BLaER1 (cell line): Measurements from ENCODE around the gene IFT27.

Experiments
- H3K27ac ChIP-seq: shearing (Covaris generic); formaldehyde crosslinking; 2 replicates; pipeline ENCODE4 v1.8.1; 2022
- H3K27me3 ChIP-seq: shearing (Covaris generic); formaldehyde crosslinking; 2 replicates; pipeline ENCODE4 v1.8.1; 2022
- H3K36me3 ChIP-seq: shearing (Covaris generic); formaldehyde crosslinking; 2 replicates; pipeline ENCODE4 v1.8.1; 2022
- H3K4me1 ChIP-seq: shearing (Covaris generic); formaldehyde crosslinking; 2 replicates; pipeline ENCODE4 v1.8.1; 2022
- H3K4me2 ChIP-seq: shearing (Covaris generic); formaldehyde crosslinking; 2 replicates; pipeline ENCODE4 v1.8.1; 2022
- H3K4me3 ChIP-seq: shearing (Covaris generic); formaldehyde crosslinking; 2 replicates; pipeline ENCODE4 v1.8.1; 2022
- H3K9ac ChIP-seq: shearing (Covaris generic); formaldehyde crosslinking; 2 replicates; pipeline ENCODE4 v1.8.1; 2022
- H3K9me3 ChIP-seq: shearing (Covaris generic); formaldehyde crosslinking; 2 replicates; pipeline ENCODE4 v1.8.1; 2022
- H4K20me1 ChIP-seq: shearing (Covaris generic); formaldehyde crosslinking; 2 replicates; pipeline ENCODE4 v1.8.1; 2022
- Cebpa-rat ChIP-seq: shearing (Covaris generic); IDR thresholded peaks from 2 replicates; pipeline ENCODE4 v1.8.1; 2022

The IFT27 gene

GRCh38 chr22:36776722-36777121 is 803 bp upstream of the IFT27 start:
- no peak overlapping the region; the same call in 1 of the 2 replicates for H3K9ac ChIP-seq
- peaks cover 13% of the 10 kb centered on the region for H3K9me3 ChIP-seq
- H3K27me3 ChIP-seq = no peaks in the 10 kb centered on the region
- H3K4me1 ChIP-seq = peaks cover 45% of the 10 kb centered on the region
- H3K4me3 ChIP-seq = peak overlapping the region; percentile 43; the same call in 1 of the 2 replicates
- H3K4me2 ChIP-seq = peak overlapping the region; percentile 79
- 0 out of 2 replicates have a peak, but pooled peaks cover 3% of the 10 kb centered on the region for H3K36me3 ChIP-seq
- H4K20me1 ChIP-seq = no peaks in the 10 kb centered on the region
- TF ChIP-seq Cebpa-rat = no peak
- H3K27ac ChIP-seq = peak overlapping the region; percentile 7; the same call in 1 of the 2 replicates

DNA sequence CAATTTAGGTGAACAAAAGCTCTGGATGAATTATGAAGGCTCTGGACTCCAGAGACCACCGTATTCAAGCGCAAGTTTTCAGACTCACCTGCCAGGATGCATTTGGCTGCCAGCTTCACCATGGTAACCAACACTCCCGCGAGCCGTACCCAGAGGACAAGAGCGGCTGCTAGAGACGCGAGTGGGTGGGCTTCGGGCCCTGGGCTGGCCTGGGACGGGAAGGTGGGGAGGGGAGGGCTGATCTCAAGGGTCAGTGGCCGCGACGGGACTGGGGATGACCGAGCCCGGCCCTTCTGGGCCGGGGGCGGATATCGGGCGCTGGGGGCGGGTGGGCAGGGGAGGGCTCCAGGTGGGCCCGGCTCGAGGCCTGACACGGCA is 344 bp downstream of the IFT27 start:
- Histone ChIP-seq H4K20me1 (no peaks in the 10 kb centered on the region), H3K9me3 (peaks cover 13% of the 10 kb centered on the region), H3K4me3 (peak overlapping the region; percentile 72), H3K4me1 (peaks cover 51% of the 10 kb centered on the region), H3K27ac (peak overlapping the region; percentile 47; the same call in 1 of the 2 replicates), H3K4me2 (peak overlapping the region; percentile 91), H3K9ac (peak overlapping the region; percentile 78), H3K27me3 (no peaks in the 10 kb centered on the region), H3K36me3 (0 out of 2 replicates have a peak, but pooled peaks cover 3% of the 10 kb centered on the region)
- no peak for TF ChIP-seq Cebpa-rat

GRCh38 chr22:36773935-36774334 is 2.0 kb downstream of the IFT27 start:
- H3K27me3 ChIP-seq = no peaks in the 10 kb centered on the region
- H3K4me1 ChIP-seq = peaks cover 68% of the 10 kb centered on the region
- no peak overlapping the region for H3K9ac ChIP-seq
- no peak for TF ChIP-seq Cebpa-rat
- no peak overlapping the region for H3K4me2 ChIP-seq
- 0 out of 2 replicates have a peak, but pooled peaks cover 3% of the 10 kb centered on the region for H3K36me3 ChIP-seq
- no peak overlapping the region for H3K4me3 ChIP-seq
- H4K20me1 ChIP-seq = 0 out of 2 replicates have a peak, but pooled peaks cover 5% of the 10 kb centered on the region
- no peak overlapping the region for H3K27ac ChIP-seq
- H3K9me3 ChIP-seq = peaks cover 13% of the 10 kb centered on the region

DNA sequence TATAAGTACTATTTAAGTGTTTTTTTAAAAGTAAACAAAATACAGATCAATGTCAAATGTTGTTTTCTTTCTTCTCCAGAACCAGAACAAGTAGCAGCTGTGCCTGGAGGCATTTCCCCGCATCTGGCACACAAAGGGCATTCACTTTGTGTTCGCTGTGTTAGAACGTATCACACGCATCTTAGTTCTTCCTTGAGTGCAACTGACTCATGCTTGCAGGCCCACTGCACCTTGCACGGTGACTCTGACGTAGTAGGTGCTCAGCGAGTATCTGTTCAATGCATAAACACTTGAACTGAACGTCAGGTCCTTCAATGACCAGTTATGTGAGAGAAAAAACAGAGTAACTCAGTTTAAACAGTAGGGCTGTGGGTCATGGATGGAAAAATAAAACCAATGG is 3.5 kb downstream of the IFT27 start:
- H3K27me3 ChIP-seq = no peaks in the 10 kb centered on the region
- peak overlapping the region; percentile 94 for H3K4me2 ChIP-seq
- H3K27ac ChIP-seq = no peak overlapping the region
- H3K4me1 ChIP-seq = peaks cover 83% of the 10 kb centered on the region
- H3K9me3 ChIP-seq = peaks cover 4% of the 10 kb centered on the region; the same call in 1 of the 2 replicates
- 0 out of 2 replicates have a peak, but pooled peaks cover 3% of the 10 kb centered on the region for H3K36me3 ChIP-seq
- 0 out of 2 replicates have a peak, but pooled peaks cover 9% of the 10 kb centered on the region for H4K20me1 ChIP-seq
- no peak overlapping the region for H3K4me3 ChIP-seq
- no peak overlapping the region for H3K9ac ChIP-seq
- no peak for TF ChIP-seq Cebpa-rat

DNA sequence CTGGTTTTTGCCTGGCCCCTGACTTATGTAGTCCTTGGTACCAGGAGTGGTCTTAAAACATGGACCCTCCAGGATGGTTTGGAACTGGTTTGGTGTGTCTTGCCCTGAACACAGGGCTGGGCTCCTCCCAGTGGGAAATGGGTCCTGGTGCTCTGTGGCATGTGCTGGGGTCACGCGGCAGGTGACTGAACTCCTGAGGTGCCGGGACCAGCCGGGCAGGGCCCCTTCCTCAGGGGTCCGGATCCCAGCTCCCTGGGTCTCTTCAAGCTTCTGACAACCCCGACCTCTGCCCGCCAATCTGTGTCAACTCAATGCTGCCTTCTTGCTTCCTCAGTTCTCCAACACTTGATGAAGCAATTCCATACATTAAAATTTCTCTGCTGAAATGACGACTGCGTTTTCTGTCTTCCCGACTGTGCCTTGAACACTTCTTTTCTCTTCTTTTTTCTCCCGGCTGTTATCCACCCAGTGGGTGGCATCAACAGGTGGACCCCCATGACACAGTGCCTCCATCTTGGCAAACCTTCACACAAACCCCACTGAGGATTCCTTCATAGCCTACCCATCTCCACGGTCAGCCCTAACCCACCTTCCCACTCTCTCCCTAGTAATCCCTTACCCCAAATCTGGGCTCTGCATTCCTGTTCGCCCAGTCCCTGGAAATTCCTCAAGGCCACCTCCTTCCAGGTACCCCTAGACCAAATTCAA is 4.4 kb downstream of the IFT27 start:
- no peaks in the 10 kb centered on the region for H3K27me3 ChIP-seq
- 0 out of 2 replicates have a peak, but pooled peaks cover 9% of the 10 kb centered on the region for H4K20me1 ChIP-seq
- peak overlapping the region; percentile 67; the same call in 1 of the 2 replicates for H3K27ac ChIP-seq
- H3K4me1 ChIP-seq = peaks cover 84% of the 10 kb centered on the region
- TF ChIP-seq Cebpa-rat = no peak
- H3K9me3 ChIP-seq = no peaks in the 10 kb centered on the region
- 0 out of 2 replicates have a peak, but pooled peaks cover 3% of the 10 kb centered on the region for H3K36me3 ChIP-seq
- no peak overlapping the region for H3K4me3 ChIP-seq
- H3K4me2 ChIP-seq = peak overlapping the region; percentile 94
- H3K9ac ChIP-seq = 0 out of 2 replicates have a peak overlapping the region, but pooled peaks have one; percentile 45

- peak overlapping the region; percentile 67 for H3K27ac ChIP-seq
- no peaks in the 10 kb centered on the region for H3K9me3 ChIP-seq
- H3K9ac ChIP-seq = peak overlapping the region; percentile 45; the same call in 1 of the 2 replicates
- no peak for TF ChIP-seq Cebpa-rat
- peaks cover 91% of the 10 kb centered on the region for H3K4me1 ChIP-seq
- H3K4me3 ChIP-seq = peak overlapping the region; percentile 32; the same call in 1 of the 2 replicates
- no peaks in the 10 kb centered on the region for H3K27me3 ChIP-seq
- H3K36me3 ChIP-seq = peaks cover 5% of the 10 kb centered on the region; the same call in 1 of the 2 replicates
- H3K4me2 ChIP-seq = peak overlapping the region; percentile 94
- H4K20me1 ChIP-seq = 0 out of 2 replicates have a peak, but pooled peaks cover 9% of the 10 kb centered on the region
Measured at GRCh38 chr22:36770513-36771231, 5.2 kb downstream of the IFT27 start.

DNA sequence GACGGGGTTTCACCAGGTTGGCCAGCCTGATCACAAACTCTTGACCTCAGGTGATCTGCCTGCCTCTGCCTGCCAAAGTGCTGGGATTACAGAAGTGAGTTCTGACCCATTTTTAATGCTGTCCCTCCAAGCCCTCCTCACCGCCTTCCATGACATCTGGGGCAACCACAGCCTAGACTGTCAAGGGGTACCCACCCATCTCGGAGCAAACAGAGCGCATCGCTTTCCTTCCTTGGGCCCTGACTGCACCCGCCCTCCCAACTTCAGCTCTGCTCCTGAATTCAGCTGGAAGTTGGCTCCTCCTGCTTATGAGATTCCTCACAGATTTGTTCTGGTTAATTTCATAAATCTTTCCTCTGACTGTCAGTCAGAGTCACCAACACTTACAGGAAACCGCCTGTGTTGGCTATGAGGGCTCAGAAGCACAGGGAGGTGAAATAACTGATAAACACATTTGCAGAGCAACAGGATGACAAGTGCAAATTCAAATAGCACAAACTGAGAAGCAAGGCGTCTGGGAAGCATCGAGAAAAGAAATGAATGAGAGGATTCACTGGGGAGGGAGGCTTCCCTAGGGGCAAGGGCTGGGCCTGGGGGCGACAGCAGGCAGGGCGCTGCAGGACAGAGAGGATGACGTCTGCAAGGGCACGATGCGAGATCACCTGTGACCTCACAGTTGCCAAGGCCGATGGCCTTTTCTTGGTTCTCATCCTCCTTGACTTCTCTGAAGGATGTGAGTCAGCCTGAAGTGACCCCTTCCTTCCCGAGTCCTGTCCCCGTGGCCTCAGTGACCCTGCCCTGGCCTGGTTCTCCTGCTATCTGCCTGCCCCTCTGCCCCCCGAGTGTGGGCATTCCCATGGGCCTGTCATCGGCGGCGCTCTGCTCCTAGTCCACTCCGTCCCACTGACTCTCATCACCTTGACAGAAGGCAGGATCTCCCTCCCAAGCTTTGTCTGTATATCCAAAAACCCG is 6.1 kb downstream of the IFT27 start:
- Histone ChIP-seq H3K27ac (peak overlapping the region; percentile 67), H4K20me1 (0 out of 2 replicates have a peak, but pooled peaks cover 9% of the 10 kb centered on the region), H3K4me2 (peak overlapping the region; percentile 94), H3K4me1 (peaks cover 90% of the 10 kb centered on the region), H3K27me3 (no peaks in the 10 kb centered on the region), H3K4me3 (peak overlapping the region; percentile 32; the same call in 1 of the 2 replicates), H3K9me3 (no peaks in the 10 kb centered on the region), H3K9ac (peak overlapping the region; percentile 45; the same call in 1 of the 2 replicates), H3K36me3 (peaks cover 11% of the 10 kb centered on the region)
- TF ChIP-seq Cebpa-rat = no peak

- Histone ChIP-seq H3K4me2 (peak overlapping the region; percentile 94), H4K20me1 (0 out of 2 replicates have a peak, but pooled peaks cover 9% of the 10 kb centered on the region)
Measured at GRCh38 chr22:36768616-36769015, 7.3 kb downstream of the IFT27 start.

More at GRCh38 chr22:36768616-36769015, 7.3 kb downstream of the IFT27 start:
- no peak overlapping the region for H3K27ac ChIP-seq
- H3K27me3 ChIP-seq = no peaks in the 10 kb centered on the region
- peaks cover 23% of the 10 kb centered on the region for H3K36me3 ChIP-seq
- no peak for TF ChIP-seq Cebpa-rat
- H3K9ac ChIP-seq = no peak overlapping the region
- H3K9me3 ChIP-seq = 0 out of 2 replicates have a peak, but pooled peaks cover 2% of the 10 kb centered on the region
- no peak overlapping the region for H3K4me3 ChIP-seq
- H3K4me1 ChIP-seq = peaks cover 85% of the 10 kb centered on the region
